Activated CD4-positive, alpha-beta T cell treated with anti-CD3 and anti-CD28 coated beads, Interleukin-2, amount 50 U/mL, for 24 hours (primary cell): Measurements from ENCODE around the gene OR56A1.
"Not testable (repeated sequence)": the region's sequence is repeated elsewhere in the genome, so short reads cannot be mapped to it uniquely, and the experiment has no call there.

Source experiments
- DNase-seq, 2 donors: peaks; one replicate each; pipeline ENCODE4 v3.0.0-alpha.2; 2020; ENCODE audit warnings: low read depth in 1 of 2, low spot score in 1 of 2

Gene OR56A1

GRCh38 chr11:6030708-6031405, at the start of gene OR56A1:
Gene OR56A1 (minus strand): TSS chr11:6030758. CDS start chr11:6027692, 3,066 bp downstream.
- no peak for DNase-seq

- DNase-seq: no peak
These were observed 48.9 kb upstream of the OR56A1 start for GRCh38 chr11:6079463-6079862.

GRCh38 chr11:6077723-6078122, 47.2 kb upstream of the OR56A1 start:
- no peak for DNase-seq

GRCh38 chr11:6076443-6076842, 45.9 kb upstream of the OR56A1 start:
- DNase-seq: not testable (repeated sequence)

GRCh38 chr11:6067502-6067901, 36.9 kb upstream of the OR56A1 start:
- no peak for DNase-seq

GRCh38 chr11:6062691-6063358, 32.3 kb upstream of the OR56A1 start:
- no peak for DNase-seq

GRCh38 chr11:6061475-6061874, 30.9 kb upstream of the OR56A1 start:
- DNase-seq: no peak

- DNase-seq: no peak
These were observed 26.9 kb upstream of the OR56A1 start for GRCh38 chr11:6057452-6057851.

- DNase-seq: no peak
These were observed 25.0 kb upstream of the OR56A1 start for GRCh38 chr11:6055569-6055968.

GRCh38 chr11:6052374-6052773, 21.8 kb upstream of the OR56A1 start:
- no peak for DNase-seq

GRCh38 chr11:6040874-6041273, 10.3 kb upstream of the OR56A1 start:
- DNase-seq: no peak

- DNase-seq: no peak
These were observed 3.1 kb downstream of the OR56A1 start for GRCh38 chr11:6027501-6027900.

- no peak for DNase-seq
These were observed 5.5 kb downstream of the OR56A1 start for GRCh38 chr11:6025056-6025455.

- no peak for DNase-seq
These were observed 7.6 kb downstream of the OR56A1 start for GRCh38 chr11:6022956-6023355.

GRCh38 chr11:6013042-6013441, 17.5 kb downstream of the OR56A1 start:
- no peak for DNase-seq

GRCh38 chr11:6012035-6012668, 18.4 kb downstream of the OR56A1 start:
- DNase-seq: no peak

- DNase-seq: no peak
These were observed 23.7 kb downstream of the OR56A1 start, which contains the start of gene OR56A4 for GRCh38 chr11:6006846-6007245. Gene OR56A4 (minus strand): TSS chr11:6006946. CDS start chr11:6002992, 3,954 bp downstream.

GRCh38 chr11:6006395-6006794, 24.2 kb downstream of the OR56A1 start:
- DNase-seq: no peak

GRCh38 chr11:6002202-6002699, 28.3 kb downstream of the OR56A1 start:
- no peak for DNase-seq

- DNase-seq: no peak
These were observed 35.8 kb downstream of the OR56A1 start for GRCh38 chr11:5994791-5995190.

- no peak for DNase-seq
These were observed 37.8 kb downstream of the OR56A1 start for GRCh38 chr11:5992604-5993251.

- no peak for DNase-seq
These were observed 38.4 kb downstream of the OR56A1 start for GRCh38 chr11:5992150-5992549.
